A673 (cell line): ENCODE results near the gene WNK1. TPM values are rescaled to one million over a fixed set of nuclear protein-coding genes. Genes with fewer than 3 reads are reported as not detected.
"Not testable (repeated sequence)": the region's sequence is repeated elsewhere in the genome, so short reads cannot be mapped to it uniquely, and the experiment has no call there.

Experiments used
- Bru-seq: library from RNA; stranded (reverse); fragments of 400-500 nt; gene quantifications from one replicate; lab custom pipeline; 2021; lab: Mats Ljungman, UMichigan
- BruChase-seq, 2 experiments: library from RNA; stranded (reverse); fragments of 400-500 nt; gene quantifications; one replicate each; lab custom pipeline; 2021; lab: Mats Ljungman, UMichigan
- BruUV-seq: library from RNA; stranded (reverse); fragments of 400-500 nt; replicated peaks from 2 replicates; lab custom pipeline; 2021; lab: Mats Ljungman, UMichigan
- CTCF ChIA-PET: fragments of 300-600 bp; sonication (Branson Sonifier 250); formaldehyde crosslinking; loops from one replicate; lab custom pipeline; 2022; ENCODE audit warnings: antibody characterized with exemption; lab: Charles Lee
- POLR2A ChIA-PET: fragments of 300-600 bp; sonication (Branson Sonifier 250); formaldehyde crosslinking; loops from one replicate; lab custom pipeline; 2022; ENCODE audit warnings: antibody characterized with exemption; ENCODE audit not compliant: low non-redundant PET; lab: Charles Lee
- DNase-seq: peaks from one replicate; pipeline ENCODE4 v3.0.0-alpha.2; 2015; ENCODE audit warnings: low spot score
- H3K27ac ChIP-seq: fragments of 200-600 bp; sonication (generic); 2 replicates; pipeline ENCODE4 v1.5.1; 2016; ENCODE audit warnings: mixed run types, low read depth, mild to moderate bottlenecking, mixed read lengths, antibody characterized with exemption, low read length; ENCODE audit not compliant: poor library complexity, severe bottlenecking
- H3K27me3 ChIP-seq: fragments of 200-600 bp; sonication (generic); replicated peaks from 2 replicates; pipeline ENCODE4 v1.6.1; 2017; ENCODE audit warnings: mixed run types, low read depth, mild to moderate bottlenecking, mixed read lengths, antibody characterized with exemption, low read length; ENCODE audit not compliant: insufficient read depth, poor library complexity
- H3K36me3 ChIP-seq: fragments of 200-600 bp; sonication (generic); 2 replicates; pipeline ENCODE4 v1.6.1; 2016; ENCODE audit warnings: mixed run types, mild to moderate bottlenecking, mixed read lengths, antibody characterized with exemption, low read length; ENCODE audit not compliant: insufficient read depth, poor library complexity, severe bottlenecking
- H3K4me1 ChIP-seq: fragments of 200-600 bp; sonication (generic); 2 replicates; pipeline ENCODE4 v1.6.1; 2017; ENCODE audit warnings: mixed run types, mild to moderate bottlenecking, mixed read lengths, antibody characterized with exemption, low read length; ENCODE audit not compliant: insufficient read depth, poor library complexity, severe bottlenecking
- H3K4me3 ChIP-seq: fragments of 200-600 bp; sonication (generic); 2 replicates; pipeline ENCODE4 v1.5.1; 2016; ENCODE audit warnings: low read depth, mixed run types, mild to moderate bottlenecking, mixed read lengths, low read length; ENCODE audit not compliant: poor library complexity, severe bottlenecking
- H3K9me3 ChIP-seq: fragments of 200-600 bp; sonication (generic); 2 replicates; pipeline ENCODE4 v1.6.1; 2016; ENCODE audit warnings: mixed run types, low read depth, mild to moderate bottlenecking, mixed read lengths, antibody characterized with exemption, low read length; ENCODE audit not compliant: poor library complexity, severe bottlenecking
- EZH2 ChIP-seq: fragments of 200-600 bp; sonication (generic); IDR thresholded peaks from 2 replicates; pipeline ENCODE4 v1.6.1; 2017; ENCODE audit warnings: borderline replicate concordance, low read depth, mild to moderate bottlenecking, mixed read lengths, antibody characterized with exemption, low read length; ENCODE audit not compliant: poor library complexity, severe bottlenecking
- intact Hi-C: fragments of 100-400 bp; cut with micrococcal nuclease; formaldehyde crosslinking; loops from one replicate; pipeline ENCODE4 v1.10.0; 2022; ENCODE audit not compliant: unreplicated experiment
- long read RNA-seq: library from polyadenylated mRNA; stranded (forward); transcript quantifications from one replicate; pipeline ENCODE4 v2.0.0, GENCODE V29; 2022
- total RNA-seq: library from RNA; stranded (reverse); gene quantifications from 2 replicates; pipeline ENCODE4 v1.2.3, GENCODE V29; 2021
- TF ChIP-seq, protein P1 (sequence below): fragments of 300-800, 200-600 bp; sonication (generic); conservative IDR thresholded peaks from 2 replicates; pipeline ENCODE4 v1.5.1; 2017; ENCODE audit warnings: low read depth, mild to moderate bottlenecking, antibody characterized with exemption, low read length, moderate library complexity, mixed read lengths

The WNK1 gene
- total RNA-seq (155 and 161 TPM in 2 replicates), Bru-seq, nascent RNA (percentile 93 among the genes with signal in this experiment), BruChase-seq, experiment 1, labeled RNA remaining after a 2-hour chase (percentile 89 among the genes with signal in this experiment), BruChase-seq, experiment 2, labeled RNA remaining after a 6-hour chase (percentile 94 among the genes with signal in this experiment)
- long read RNA-seq, partial matches to known transcripts: 5 of 50 reads
- long read RNA-seq, other reads (novel, unspliced or antisense): 45 of 50 reads

DNA sequence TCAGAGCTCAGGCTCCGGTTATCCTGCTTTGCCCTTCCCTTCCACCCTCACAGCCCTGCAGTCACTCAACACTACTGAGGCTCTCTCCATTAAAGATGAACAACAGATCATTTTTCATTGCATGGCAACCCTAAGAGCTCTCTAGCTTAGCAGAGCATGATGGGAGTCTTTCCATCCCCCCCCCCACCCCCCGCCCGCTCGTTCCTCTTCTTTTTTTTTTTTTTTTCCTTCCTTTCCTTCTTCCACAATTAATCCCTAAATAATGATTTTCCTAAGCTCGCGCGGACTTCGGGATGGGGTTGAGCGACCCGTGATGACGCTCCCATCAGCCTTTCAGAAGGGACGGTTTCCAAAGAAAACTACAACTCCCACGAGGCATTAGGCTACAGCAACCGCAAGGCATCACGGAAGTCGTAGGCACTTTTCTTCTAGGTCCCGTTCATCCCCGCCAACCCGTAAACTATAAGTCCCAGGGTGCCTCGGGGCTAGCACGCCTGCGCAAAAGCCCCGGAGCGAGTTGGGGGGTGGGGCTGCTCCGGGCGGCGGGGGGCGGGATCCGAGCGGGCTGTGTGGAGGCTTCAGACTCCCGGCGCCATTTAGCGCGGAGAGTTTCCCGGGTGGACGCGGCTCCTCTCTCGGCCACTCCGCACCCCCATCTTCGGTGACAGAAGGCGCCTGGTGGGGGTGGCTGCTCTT is at the start of gene WNK1:
WNK1 (plus strand) TSS at position 581 of the 696 bp plus-strand sequence. CDS start 987 bp downstream, outside the sequence.
- DNase-seq: peak; percentile 99
- H3K27ac ChIP-seq: peak within 1 kb of the TSS; percentile 91
- peaks cover 23% of the 10 kb centered on the region for H3K4me1 ChIP-seq
- H3K27me3 ChIP-seq: no peaks in the 10 kb centered on the region
- CTCF ChIA-PET: interaction anchor here (1.0 to 2.4 kb wide), 3 partner anchors 62 to 176 kb away, joined by 7 to 19 read pairs (median 17); no protein-coding TSS in a partner anchor
- H3K36me3 ChIP-seq: no peaks in the 10 kb centered on the region
- intact Hi-C loops: loop anchor here (2.0 to 10.0 kb wide), 3 partner anchors 60 to 843 kb away; partner anchors contain the start of gene FBXL14
- BruUV-seq: no TSS peak
- peak within 1 kb of the TSS; percentile 92 for H3K4me3 ChIP-seq
- POLR2A ChIA-PET: interaction anchor here (0.7 to 0.9 kb wide), 2 partner anchors 14 to 198 kb away, joined by 3 read pairs; partner anchors contain the start of gene RAD52
- TF ChIP-seq, protein P1, sequence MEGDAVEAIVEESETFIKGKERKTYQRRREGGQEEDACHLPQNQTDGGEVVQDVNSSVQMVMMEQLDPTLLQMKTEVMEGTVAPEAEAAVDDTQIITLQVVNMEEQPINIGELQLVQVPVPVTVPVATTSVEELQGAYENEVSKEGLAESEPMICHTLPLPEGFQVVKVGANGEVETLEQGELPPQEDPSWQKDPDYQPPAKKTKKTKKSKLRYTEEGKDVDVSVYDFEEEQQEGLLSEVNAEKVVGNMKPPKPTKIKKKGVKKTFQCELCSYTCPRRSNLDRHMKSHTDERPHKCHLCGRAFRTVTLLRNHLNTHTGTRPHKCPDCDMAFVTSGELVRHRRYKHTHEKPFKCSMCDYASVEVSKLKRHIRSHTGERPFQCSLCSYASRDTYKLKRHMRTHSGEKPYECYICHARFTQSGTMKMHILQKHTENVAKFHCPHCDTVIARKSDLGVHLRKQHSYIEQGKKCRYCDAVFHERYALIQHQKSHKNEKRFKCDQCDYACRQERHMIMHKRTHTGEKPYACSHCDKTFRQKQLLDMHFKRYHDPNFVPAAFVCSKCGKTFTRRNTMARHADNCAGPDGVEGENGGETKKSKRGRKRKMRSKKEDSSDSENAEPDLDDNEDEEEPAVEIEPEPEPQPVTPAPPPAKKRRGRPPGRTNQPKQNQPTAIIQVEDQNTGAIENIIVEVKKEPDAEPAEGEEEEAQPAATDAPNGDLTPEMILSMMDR: no peak
- no peak for TF ChIP-seq EZH2
- no peaks in the 10 kb centered on the region for H3K9me3 ChIP-seq

DNA sequence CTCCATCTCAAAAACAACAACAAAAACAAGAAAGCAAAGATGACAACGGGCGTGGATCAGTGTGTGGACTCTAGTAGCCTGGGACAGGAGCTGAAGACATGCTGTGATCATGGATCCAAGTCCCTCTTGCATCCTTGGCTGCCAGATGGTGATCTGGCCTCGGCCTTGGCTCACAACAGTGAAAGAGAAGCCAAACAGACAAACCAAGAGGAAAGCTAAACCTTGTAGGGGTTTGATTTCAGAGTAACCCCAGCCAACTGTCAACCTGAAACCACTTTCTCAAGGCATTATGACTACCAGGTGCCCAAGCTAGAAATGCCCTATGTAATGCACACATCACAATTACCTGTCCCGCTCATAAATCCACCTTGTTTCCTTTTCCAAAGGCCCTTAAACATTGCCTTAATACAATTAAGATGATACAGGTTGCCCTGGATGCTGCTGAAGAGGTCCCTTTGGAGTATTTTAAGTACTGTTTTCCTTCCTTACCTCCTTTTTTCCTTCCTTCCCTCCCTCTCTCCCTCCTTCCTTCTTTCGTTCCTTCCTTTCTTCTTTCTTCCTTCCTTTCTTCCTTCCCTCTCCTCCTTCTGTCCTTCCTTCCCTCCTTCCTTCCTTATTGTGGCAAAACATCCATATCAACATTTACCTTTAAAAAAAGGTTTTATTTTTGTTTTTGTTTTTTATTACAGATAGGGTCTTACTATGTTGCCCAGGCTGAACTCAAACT is 47.7 kb upstream of the WNK1 start:
- no peak for TF ChIP-seq EZH2
- CTCF ChIA-PET: no interaction called here

DNA sequence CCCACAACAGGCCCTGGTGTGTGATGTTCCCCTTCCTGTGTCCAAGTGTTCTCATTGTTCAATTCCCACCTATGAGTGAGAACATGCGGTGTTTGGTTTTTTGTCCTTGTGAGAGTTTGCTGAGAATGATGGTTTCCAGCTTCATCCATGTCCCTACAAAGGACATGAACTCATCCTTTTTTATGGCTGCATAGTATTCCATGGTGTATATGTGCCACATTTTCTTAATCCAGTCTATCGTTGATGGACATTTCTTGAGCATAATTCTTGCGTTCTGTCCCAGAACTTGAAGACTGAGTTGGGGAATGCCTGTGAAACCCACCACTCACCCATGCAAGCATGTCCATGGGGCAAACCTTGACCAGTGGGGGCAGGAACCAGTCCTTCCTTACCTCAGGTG is 44.3 kb upstream of the WNK1 start:
- POLR2A ChIA-PET, CTCF ChIA-PET, DNase-seq, H3K9me3 ChIP-seq, H3K4me1 ChIP-seq, H3K4me3 ChIP-seq, BruUV-seq, H3K27ac ChIP-seq, intact Hi-C loops, H3K36me3 ChIP-seq, H3K27me3 ChIP-seq: not testable (repeated sequence)

More for the DNA sequence above, 47.7 kb upstream of the WNK1 start:
- Histone ChIP-seq H3K36me3 (no peaks in the 10 kb centered on the region), H3K4me1 (no peaks in the 10 kb centered on the region), H3K9me3 (no peaks in the 10 kb centered on the region), H3K27ac (no peak overlapping the region), H3K4me3 (no peak overlapping the region), H3K27me3 (no peaks in the 10 kb centered on the region)
- POLR2A ChIA-PET: no interaction called here
- intact Hi-C loops: no loop called here
- no peak for DNase-seq
- BruUV-seq: no TSS peak
